GM18867 (cell line): ENCODE results near the gene THAP3.
"Not testable (repeated sequence)": the region's sequence is repeated elsewhere in the genome, so short reads cannot be mapped to it uniquely, and the experiment has no call there.

Experiments
- ATAC-seq: cut with Tn5 transposase; IDR thresholded peaks from one replicate; pipeline ENCODE4 v1.9.1; 2021; ENCODE audit warnings: mild to moderate bottlenecking, moderate library complexity; ENCODE audit not compliant: unreplicated experiment

Gene THAP3

GRCh38 chr1:6632588-6633514, 8.2 kb downstream of the THAP3 start:
- ATAC-seq = no peak

GRCh38 chr1:6634371-6635052, 9.8 kb downstream of the THAP3 start:
- no peak for ATAC-seq

- no peak for ATAC-seq
Measured at GRCh38 chr1:6635161-6635909, 10.7 kb downstream of the THAP3 start.

GRCh38 chr1:6635910-6636760, 11.5 kb downstream of the THAP3 start:
- no peak for ATAC-seq

GRCh38 chr1:6636778-6637177, 12.1 kb downstream of the THAP3 start:
- ATAC-seq = not testable (repeated sequence)

- ATAC-seq = no peak
Measured at GRCh38 chr1:6637770-6638169, 13.1 kb downstream of the THAP3 start.

- no peak for ATAC-seq
Measured at GRCh38 chr1:6638226-6638625, 13.6 kb downstream of the THAP3 start.

GRCh38 chr1:6640867-6641266, 16.2 kb downstream of the THAP3 start:
- not testable (repeated sequence) for ATAC-seq

- ATAC-seq = no peak
Measured at GRCh38 chr1:6645018-6645417, 20.4 kb downstream of the THAP3 start.

GRCh38 chr1:6646499-6647148, 22.0 kb downstream of the THAP3 start:
- ATAC-seq = no peak

- ATAC-seq = no peak
Measured at GRCh38 chr1:6648556-6648955, 23.9 kb downstream of the THAP3 start.

- ATAC-seq = no peak
Measured at GRCh38 chr1:6651909-6652308, 27.2 kb downstream of the THAP3 start.

- no peak for ATAC-seq
Measured at GRCh38 chr1:6652986-6653385, 28.3 kb downstream of the THAP3 start.

- ATAC-seq = no peak
Measured at GRCh38 chr1:6653436-6654290, 29.0 kb downstream of the THAP3 start.

GRCh38 chr1:6657138-6657537, 32.5 kb downstream of the THAP3 start:
- no peak for ATAC-seq

GRCh38 chr1:6658359-6659060, 33.8 kb downstream of the THAP3 start:
- no peak for ATAC-seq

GRCh38 chr1:6660415-6661049, 35.9 kb downstream of the THAP3 start:
- no peak for ATAC-seq

GRCh38 chr1:6662468-6662867, 37.8 kb downstream of the THAP3 start:
- not testable (repeated sequence) for ATAC-seq
